GM23338 (cell line): Measurements from ENCODE around the gene PPID. TPM values are rescaled to one million over a fixed set of nuclear protein-coding genes. Genes with fewer than 3 reads are reported as not detected.
"Not testable (repeated sequence)": the region's sequence is repeated elsewhere in the genome, so short reads cannot be mapped to it uniquely, and the experiment has no call there.

Source experiments
- ATAC-seq: fragments of 200-7000 bp; cut with Tn5 transposase; 3 replicates; pipeline ENCODE4 v1.9.1; 2020
- DNase-seq: peaks from one replicate; pipeline ENCODE4 v3.0.0-alpha.2; 2015; ENCODE audit warnings: low spot score
- H2AFZ ChIP-seq: fragments of 200-600 bp; sonication (generic); 2 replicates; pipeline ENCODE4 v1.8.0; 2016; ENCODE audit warnings: antibody characterized with exemption, mild to moderate bottlenecking, moderate library complexity
- H3F3A ChIP-seq: fragments of 200-600 bp; sonication (generic); replicated peaks from 2 replicates; pipeline ENCODE4 v1.8.0; 2017; ENCODE audit warnings: antibody characterized with exemption, mixed run types, low read depth
- H3K27ac ChIP-seq: fragments of 200-600 bp; sonication (generic); 2 replicates; pipeline ENCODE4 v1.6.1; 2016; ENCODE audit warnings: low read depth
- H3K27me3 ChIP-seq: fragments of 200-600 bp; sonication (generic); 2 replicates; pipeline ENCODE4 v1.8.0; 2016; ENCODE audit warnings: mild to moderate bottlenecking, mixed run types, moderate library complexity; ENCODE audit not compliant: insufficient read depth
- H3K36me3 ChIP-seq: fragments of 200-600 bp; sonication (generic); 2 replicates; pipeline ENCODE4 v1.8.0; 2016; ENCODE audit warnings: mild to moderate bottlenecking; ENCODE audit not compliant: insufficient read depth
- H3K4me1 ChIP-seq: fragments of 200-600 bp; sonication (generic); 2 replicates; pipeline ENCODE4 v1.8.0; 2016; ENCODE audit warnings: mild to moderate bottlenecking, moderate library complexity; ENCODE audit not compliant: insufficient read depth
- H3K4me2 ChIP-seq: fragments of 200-600 bp; sonication (generic); 2 replicates; pipeline ENCODE4 v1.7.1; 2017; ENCODE audit warnings: mixed run types
- H3K4me3 ChIP-seq: fragments of 200-600 bp; sonication (generic); 2 replicates; pipeline ENCODE4 v1.6.1; 2016; ENCODE audit warnings: mixed run types
- H3K79me2 ChIP-seq: fragments of 200-600 bp; sonication (generic); replicated peaks from 2 replicates; pipeline ENCODE4 v1.8.0; 2017; ENCODE audit warnings: mild to moderate bottlenecking; ENCODE audit not compliant: insufficient read depth
- H3K9me2 ChIP-seq: fragments of 200-600 bp; sonication (generic); 2 replicates; pipeline ENCODE4 v1.8.0; 2017; ENCODE audit not compliant: insufficient read depth
- H4K20me1 ChIP-seq: fragments of 200-600 bp; sonication (generic); replicated peaks from 2 replicates; pipeline ENCODE4 v1.8.0; 2017; ENCODE audit warnings: mild to moderate bottlenecking; ENCODE audit not compliant: insufficient read depth
- H3K27ac Mint-ChIP-seq: 2 replicates; pipeline ENCODE4 v1.8.0; 2020; ENCODE audit warnings: inconsistent platforms, mild to moderate bottlenecking, moderate library complexity, mixed read lengths
- H3K27me3 Mint-ChIP-seq: 3 replicates; pipeline ENCODE4 v1.8.0; 2022; ENCODE audit warnings: low read depth, mild to moderate bottlenecking, moderate library complexity, mixed read lengths, inconsistent platforms; ENCODE audit not compliant: insufficient read depth, poor library complexity
- H3K36me3 Mint-ChIP-seq: 3 replicates; pipeline ENCODE4 v1.8.0; 2021; ENCODE audit warnings: low read depth, mild to moderate bottlenecking, inconsistent platforms, moderate library complexity, mixed read lengths
- H3K4me1 Mint-ChIP-seq: 3 replicates; pipeline ENCODE4 v1.8.0; 2020; ENCODE audit warnings: mild to moderate bottlenecking, inconsistent platforms, mixed read lengths
- H3K4me3 Mint-ChIP-seq: 3 replicates; pipeline ENCODE4 v1.8.0; 2021; ENCODE audit warnings: moderate library complexity, mild to moderate bottlenecking, inconsistent platforms, mixed read lengths
- H3K9me3 Mint-ChIP-seq: 3 replicates; pipeline ENCODE4 v1.8.0; 2020; ENCODE audit warnings: moderate library complexity, mild to moderate bottlenecking, inconsistent platforms, mixed read lengths
- CREB1 ChIP-seq: fragments of 250-450 bp; sonication (Bioruptor Pico); IDR thresholded peaks from 2 replicates; pipeline ENCODE4 v1.5.0; 2020; ENCODE audit warnings: low read depth, mild to moderate bottlenecking, moderate library complexity
- ETS1 ChIP-seq: IDR thresholded peaks from 2 replicates; pipeline ENCODE4 v1.6.1; 2016; ENCODE audit warnings: antibody characterized with exemption
- EZH2 ChIP-seq: fragments of 200-600 bp; sonication (generic); IDR thresholded peaks from one replicate; pipeline ENCODE4 v1.8.0; 2017; ENCODE audit warnings: antibody characterized with exemption, mild to moderate bottlenecking, low read depth; ENCODE audit not compliant: unreplicated experiment
- EZH2phosphoT487 ChIP-seq: fragments of 200-600 bp; sonication (generic); IDR thresholded peaks from one replicate; pipeline ENCODE4 v1.8.1; 2018; ENCODE audit warnings: antibody characterized with exemption; ENCODE audit not compliant: unreplicated experiment
- JUNB ChIP-seq: IDR thresholded peaks from one replicate; pipeline ENCODE4 v1.6.1; 2016; ENCODE audit warnings: antibody characterized with exemption; ENCODE audit not compliant: unreplicated experiment
- NANOG ChIP-seq: IDR thresholded peaks from 2 replicates; pipeline ENCODE4 v1.6.1; 2016; ENCODE audit warnings: antibody characterized with exemption, borderline replicate concordance
- POLR2AphosphoS5 ChIP-seq: IDR thresholded peaks from 2 replicates; pipeline ENCODE4 v1.6.1; 2016; ENCODE audit warnings: antibody characterized with exemption, low read depth
- STAT1 ChIP-seq: IDR thresholded peaks from one replicate; pipeline ENCODE4 v1.6.1; 2016; ENCODE audit warnings: antibody characterized with exemption; ENCODE audit not compliant: unreplicated experiment
- ZNF114 ChIP-seq: fragments of 250-450 bp; sonication (Bioruptor Pico); IDR thresholded peaks from 2 replicates; pipeline ENCODE4 v1.5.0; 2020; ENCODE audit warnings: mild to moderate bottlenecking, moderate library complexity
- ZNF331 ChIP-seq: fragments of 250-450 bp; sonication (Bioruptor Pico); IDR thresholded peaks from 2 replicates; pipeline ENCODE4 v1.5.0; 2020; ENCODE audit warnings: low read depth, mild to moderate bottlenecking, moderate library complexity
- polyA plus RNA-seq: library from polyadenylated mRNA; unstranded; fragments of >200 nt; fragmentation: Nextera tagmentation; extraction: Ambion mirVana; gene quantifications from 2 replicates; pipeline ENCODE4 v1.2.1, GENCODE V29; 2016
- total RNA-seq: library from RNA; depleted of rRNA; stranded (reverse); fragments of >200 nt; shearing (Covaris generic); gene quantifications from 2 replicates; pipeline ENCODE4 v1.2.3, GENCODE V29; 2014
- TF ChIP-seq, protein P1 (sequence below), 2 experiments: fragments of 200-600 bp in 1 of 2; sonication (generic) in 1 of 2; conservative IDR thresholded peaks; 2 replicates each; pipeline versions ENCODE4 v1.5.1 to v1.6.1; 2016 to 2017; ENCODE audit warnings: antibody characterized with exemption in 2 of 2, low read depth in 2 of 2, mild to moderate bottlenecking in 2 of 2, moderate library complexity in 1 of 2
- TF ChIP-seq, protein P2 (sequence below): fragments of 250-450 bp; sonication (Bioruptor Pico); IDR thresholded peaks from 2 replicates; pipeline ENCODE4 v1.5.0; 2020; ENCODE audit warnings: mild to moderate bottlenecking, moderate library complexity

The PPID gene
- total and polyA plus RNA-seq, 2 experiments from 2014 or later, result 56.6 to 66.2 TPM

- not testable (repeated sequence) for H3K36me3 ChIP-seq, H3K4me3 ChIP-seq, H3F3A ChIP-seq, H3K79me2 ChIP-seq, H3K27ac ChIP-seq, H3K27me3 ChIP-seq, H3K4me3 Mint-ChIP-seq, H3K4me1 Mint-ChIP-seq, H3K36me3 Mint-ChIP-seq, H3K27ac Mint-ChIP-seq, H3K4me2 ChIP-seq, ATAC-seq, DNase-seq, H3K9me2 ChIP-seq, H4K20me1 ChIP-seq, H2AFZ ChIP-seq, H3K4me1 ChIP-seq, H3K27me3 Mint-ChIP-seq
- peaks cover 20% of the 10 kb centered on the region; the same call in 2 of the 3 replicates for H3K9me3 Mint-ChIP-seq
These were observed 23.3 kb upstream of the PPID start for GRCh38 chr4:158746537-158746936.

- H3K4me3 Mint-ChIP-seq, result no peak overlapping the region
- H3K9me2 ChIP-seq, result peaks cover 6% of the 10 kb centered on the region; the same call in 1 of the 2 replicates
- no peak overlapping the region for H2AFZ ChIP-seq
- no peaks in the 10 kb centered on the region for H3K4me1 ChIP-seq
- H3K4me1 Mint-ChIP-seq, result peaks cover 3% of the 10 kb centered on the region
- H3K27ac ChIP-seq, result no peak overlapping the region
- no peaks in the 10 kb centered on the region for H3K36me3 ChIP-seq
- no peak for TF ChIP-seq STAT1
- no peak for TF ChIP-seq POLR2AphosphoS5
- TF ChIP-seq ETS1, result no peak
- TF ChIP-seq EZH2phosphoT487, result no peak
- TF ChIP-seq NANOG, result no peak
- TF ChIP-seq EZH2, result no peak
- TF ChIP-seq, protein P1, sequence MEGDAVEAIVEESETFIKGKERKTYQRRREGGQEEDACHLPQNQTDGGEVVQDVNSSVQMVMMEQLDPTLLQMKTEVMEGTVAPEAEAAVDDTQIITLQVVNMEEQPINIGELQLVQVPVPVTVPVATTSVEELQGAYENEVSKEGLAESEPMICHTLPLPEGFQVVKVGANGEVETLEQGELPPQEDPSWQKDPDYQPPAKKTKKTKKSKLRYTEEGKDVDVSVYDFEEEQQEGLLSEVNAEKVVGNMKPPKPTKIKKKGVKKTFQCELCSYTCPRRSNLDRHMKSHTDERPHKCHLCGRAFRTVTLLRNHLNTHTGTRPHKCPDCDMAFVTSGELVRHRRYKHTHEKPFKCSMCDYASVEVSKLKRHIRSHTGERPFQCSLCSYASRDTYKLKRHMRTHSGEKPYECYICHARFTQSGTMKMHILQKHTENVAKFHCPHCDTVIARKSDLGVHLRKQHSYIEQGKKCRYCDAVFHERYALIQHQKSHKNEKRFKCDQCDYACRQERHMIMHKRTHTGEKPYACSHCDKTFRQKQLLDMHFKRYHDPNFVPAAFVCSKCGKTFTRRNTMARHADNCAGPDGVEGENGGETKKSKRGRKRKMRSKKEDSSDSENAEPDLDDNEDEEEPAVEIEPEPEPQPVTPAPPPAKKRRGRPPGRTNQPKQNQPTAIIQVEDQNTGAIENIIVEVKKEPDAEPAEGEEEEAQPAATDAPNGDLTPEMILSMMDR (conservative IDR thresholded peaks at IDR 0.05; ENCODE audit: low read depth in 2 of 2), result no peak
- TF ChIP-seq JUNB, result no peak
- TF ChIP-seq, protein P2, sequence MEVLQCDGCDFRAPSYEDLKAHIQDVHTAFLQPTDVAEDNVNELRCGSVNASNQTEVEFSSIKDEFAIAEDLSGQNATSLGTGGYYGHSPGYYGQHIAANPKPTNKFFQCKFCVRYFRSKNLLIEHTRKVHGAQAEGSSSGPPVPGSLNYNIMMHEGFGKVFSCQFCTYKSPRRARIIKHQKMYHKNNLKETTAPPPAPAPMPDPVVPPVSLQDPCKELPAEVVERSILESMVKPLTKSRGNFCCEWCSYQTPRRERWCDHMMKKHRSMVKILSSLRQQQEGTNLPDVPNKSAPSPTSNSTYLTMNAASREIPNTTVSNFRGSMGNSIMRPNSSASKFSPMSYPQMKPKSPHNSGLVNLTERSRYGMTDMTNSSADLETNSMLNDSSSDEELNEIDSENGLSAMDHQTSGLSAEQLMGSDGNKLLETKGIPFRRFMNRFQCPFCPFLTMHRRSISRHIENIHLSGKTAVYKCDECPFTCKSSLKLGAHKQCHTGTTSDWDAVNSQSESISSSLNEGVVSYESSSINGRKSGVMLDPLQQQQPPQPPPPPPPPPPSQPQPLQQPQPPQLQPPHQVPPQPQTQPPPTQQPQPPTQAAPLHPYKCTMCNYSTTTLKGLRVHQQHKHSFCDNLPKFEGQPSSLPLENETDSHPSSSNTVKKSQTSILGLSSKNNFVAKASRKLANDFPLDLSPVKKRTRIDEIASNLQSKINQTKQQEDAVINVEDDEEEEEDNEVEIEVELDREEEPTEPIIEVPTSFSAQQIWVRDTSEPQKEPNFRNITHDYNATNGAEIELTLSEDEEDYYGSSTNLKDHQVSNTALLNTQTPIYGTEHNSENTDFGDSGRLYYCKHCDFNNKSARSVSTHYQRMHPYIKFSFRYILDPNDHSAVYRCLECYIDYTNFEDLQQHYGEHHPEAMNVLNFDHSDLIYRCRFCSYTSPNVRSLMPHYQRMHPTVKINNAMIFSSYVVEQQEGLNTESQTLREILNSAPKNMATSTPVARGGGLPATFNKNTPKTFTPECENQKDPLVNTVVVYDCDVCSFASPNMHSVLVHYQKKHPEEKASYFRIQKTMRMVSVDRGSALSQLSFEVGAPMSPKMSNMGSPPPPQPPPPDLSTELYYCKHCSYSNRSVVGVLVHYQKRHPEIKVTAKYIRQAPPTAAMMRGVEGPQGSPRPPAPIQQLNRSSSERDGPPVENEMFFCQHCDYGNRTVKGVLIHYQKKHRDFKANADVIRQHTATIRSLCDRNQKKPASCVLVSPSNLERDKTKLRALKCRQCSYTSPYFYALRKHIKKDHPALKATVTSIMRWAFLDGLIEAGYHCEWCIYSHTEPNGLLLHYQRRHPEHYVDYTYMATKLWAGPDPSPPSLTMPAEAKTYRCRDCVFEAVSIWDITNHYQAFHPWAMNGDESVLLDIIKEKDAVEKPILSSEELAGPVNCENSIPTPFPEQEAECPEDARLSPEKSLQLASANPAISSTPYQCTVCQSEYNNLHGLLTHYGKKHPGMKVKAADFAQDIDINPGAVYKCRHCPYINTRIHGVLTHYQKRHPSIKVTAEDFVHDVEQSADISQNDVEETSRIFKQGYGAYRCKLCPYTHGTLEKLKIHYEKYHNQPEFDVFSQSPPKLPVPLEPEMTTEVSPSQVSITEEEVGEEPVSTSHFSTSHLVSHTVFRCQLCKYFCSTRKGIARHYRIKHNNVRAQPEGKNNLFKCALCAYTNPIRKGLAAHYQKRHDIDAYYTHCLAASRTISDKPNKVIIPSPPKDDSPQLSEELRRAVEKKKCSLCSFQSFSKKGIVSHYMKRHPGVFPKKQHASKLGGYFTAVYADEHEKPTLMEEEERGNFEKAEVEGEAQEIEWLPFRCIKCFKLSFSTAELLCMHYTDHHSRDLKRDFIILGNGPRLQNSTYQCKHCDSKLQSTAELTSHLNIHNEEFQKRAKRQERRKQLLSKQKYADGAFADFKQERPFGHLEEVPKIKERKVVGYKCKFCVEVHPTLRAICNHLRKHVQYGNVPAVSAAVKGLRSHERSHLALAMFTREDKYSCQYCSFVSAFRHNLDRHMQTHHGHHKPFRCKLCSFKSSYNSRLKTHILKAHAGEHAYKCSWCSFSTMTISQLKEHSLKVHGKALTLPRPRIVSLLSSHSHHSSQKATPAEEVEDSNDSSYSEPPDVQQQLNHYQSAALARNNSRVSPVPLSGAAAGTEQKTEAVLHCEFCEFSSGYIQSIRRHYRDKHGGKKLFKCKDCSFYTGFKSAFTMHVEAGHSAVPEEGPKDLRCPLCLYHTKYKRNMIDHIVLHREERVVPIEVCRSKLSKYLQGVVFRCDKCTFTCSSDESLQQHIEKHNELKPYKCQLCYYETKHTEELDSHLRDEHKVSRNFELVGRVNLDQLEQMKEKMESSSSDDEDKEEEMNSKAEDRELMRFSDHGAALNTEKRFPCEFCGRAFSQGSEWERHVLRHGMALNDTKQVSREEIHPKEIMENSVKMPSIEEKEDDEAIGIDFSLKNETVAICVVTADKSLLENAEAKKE (CRISPR knock-in tag), result no peak
- TF ChIP-seq ZNF114 (CRISPR knock-in tag), result no peak
- no peak for TF ChIP-seq CREB1
- no peak for TF ChIP-seq ZNF331
- no peaks in the 10 kb centered on the region for H3F3A ChIP-seq
- no peak overlapping the region for H3K4me3 ChIP-seq
- H3K27me3 Mint-ChIP-seq, result peaks cover 2% of the 10 kb centered on the region
- H4K20me1 ChIP-seq, result no peaks in the 10 kb centered on the region
- no peaks in the 10 kb centered on the region for H3K27me3 ChIP-seq
- no peaks in the 10 kb centered on the region for H3K79me2 ChIP-seq
- no peak for DNase-seq
- no peaks in the 10 kb centered on the region; the same call in 2 of the 3 replicates for H3K36me3 Mint-ChIP-seq
- no peak overlapping the region for H3K4me2 ChIP-seq
- no peak overlapping the region for H3K27ac Mint-ChIP-seq
- peaks cover 10% of the 10 kb centered on the region; the same call in 2 of the 3 replicates for H3K9me3 Mint-ChIP-seq
- ATAC-seq, result no peak
These were observed 18.3 kb upstream of the PPID start for GRCh38 chr4:158741326-158742021.
